ENCODE data around the gene GCNT1.

GCNT1 gene

DNA sequence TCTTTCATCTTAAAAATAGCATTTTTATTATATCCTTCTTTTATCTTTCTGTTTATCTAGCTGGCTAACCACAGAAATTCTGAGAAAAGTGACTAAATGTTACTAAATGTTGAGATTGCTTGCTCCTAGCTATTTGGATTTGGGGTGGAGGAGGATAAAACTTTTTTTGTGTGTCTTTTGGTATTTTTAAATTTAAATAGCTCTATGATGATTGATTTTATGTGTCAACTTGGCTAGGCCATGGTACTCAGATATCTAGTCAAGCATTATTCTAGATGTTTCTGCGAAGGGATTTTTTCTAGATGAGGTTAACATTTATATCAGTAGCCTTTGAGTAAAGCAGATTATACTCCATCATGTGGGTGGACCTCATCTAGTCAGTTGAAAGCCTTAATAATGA is 75.0 kb downstream of the GCNT1 start:
- DNase-seq (ENCODE audit: low spot score), result no peak

DNA sequence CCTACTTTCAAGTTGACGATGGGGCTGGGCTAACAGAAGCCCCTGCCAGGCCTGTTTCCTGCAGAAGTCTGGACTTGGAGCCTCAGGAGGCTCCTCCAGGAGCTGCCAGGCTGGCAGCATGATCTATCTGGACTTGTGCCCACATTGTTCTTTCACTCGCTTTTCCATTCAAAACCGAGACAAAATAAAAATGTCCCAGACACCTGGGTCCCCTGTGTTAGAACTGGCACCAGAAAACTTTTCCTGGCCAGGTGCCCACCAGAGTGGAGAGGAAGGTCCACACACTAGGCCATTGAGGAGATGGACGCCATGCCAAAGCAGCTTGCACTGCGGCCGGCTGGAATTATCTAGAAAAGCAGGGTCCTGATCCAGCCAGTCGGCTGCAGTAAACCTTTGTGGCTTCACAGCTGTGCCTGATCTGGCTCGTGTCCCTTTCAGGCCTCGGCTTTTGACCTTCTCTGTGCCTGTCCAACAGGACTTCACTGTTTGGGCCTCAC is 78.2 kb downstream of the GCNT1 start:
- no peak for DNase-seq (ENCODE audit: low spot score)

DNA sequence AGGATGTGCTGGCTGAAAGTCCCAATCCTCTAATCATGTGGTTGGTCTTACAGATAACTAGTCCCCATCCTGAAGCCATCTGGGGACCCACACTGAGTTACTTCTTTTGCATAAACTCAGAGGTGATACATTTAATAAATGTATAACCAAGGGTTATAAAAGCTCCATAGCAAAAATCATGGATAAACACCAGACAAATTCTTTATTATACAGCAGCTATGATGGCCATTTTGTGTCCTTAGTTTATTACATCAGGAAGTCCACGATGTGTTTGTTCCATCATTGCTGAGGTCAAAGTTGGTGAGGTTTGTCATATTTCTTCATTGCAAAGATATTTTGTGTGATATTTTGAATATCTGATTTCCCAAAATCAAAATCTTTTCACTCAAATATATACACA is 80.2 kb downstream of the GCNT1 start:
- DNase-seq (ENCODE audit: low spot score), result no peak

GRCh38 chr9:76542360-76542759 is 83.4 kb downstream of the GCNT1 start:
- no peak for DNase-seq (ENCODE audit: low spot score)

DNA sequence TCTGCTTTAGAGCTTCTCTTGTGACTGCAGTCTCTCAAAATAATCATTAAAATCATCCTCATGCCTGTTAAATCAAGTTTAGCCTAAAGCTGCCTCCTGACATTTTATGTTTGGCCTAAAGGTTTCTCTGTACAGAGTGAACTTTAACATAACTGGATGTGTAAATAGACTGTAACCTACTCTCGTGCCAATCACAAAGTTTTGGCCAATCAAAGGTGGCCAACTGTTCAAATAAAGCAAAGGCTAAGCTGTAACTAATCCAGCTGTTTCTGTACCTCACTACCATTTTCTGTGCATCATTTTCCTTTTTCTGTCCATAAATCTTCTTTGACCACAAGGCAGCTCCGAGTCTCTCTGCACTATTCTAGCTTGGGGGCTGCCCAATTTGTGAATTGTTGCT is 86.2 kb downstream of the GCNT1 start:
- no peak for DNase-seq (ENCODE audit: low spot score)

GRCh38 chr9:76552181-76552580 is 93.2 kb downstream of the GCNT1 start:
- no peak for DNase-seq (ENCODE audit: low spot score)

- DNase-seq (ENCODE audit: low spot score), result no peak
These were observed 93.9 kb downstream of the GCNT1 start for GRCh38 chr9:76552751-76553455.

GRCh38 chr9:76553680-76554079 is 94.7 kb downstream of the GCNT1 start:
- DNase-seq (ENCODE audit: low spot score), result no peak

All from CD4-positive, alpha-beta T cell treated with Interleukin-6 at 100 ng/mL for 8 hours (primary cell).